ENCODE results near the gene NPAS2. TPM values are rescaled to one million over a fixed set of nuclear protein-coding genes. Genes with fewer than 3 reads are reported as not detected.

The NPAS2 gene
- total and polyA plus RNA-seq, 2 of the 8 experiments (the other 6 are each of a cell fraction or from before 2014, with no cell fraction given), result 1.8 to 1.9 TPM

- Histone ChIP-seq H4K5ac (ENCODE audit: insufficient read length, low read depth, low read length) (no peak overlapping the region), H2BK15ac (ENCODE audit: low read length) (no peak overlapping the region), H3K56ac (replicated peaks; ENCODE audit: insufficient read length, low read depth, low read length) (no peak overlapping the region), H3K9me3 (ENCODE audit: insufficient read depth in 2 of 2, low read depth in 1 of 2, low read length in 1 of 2) (no peaks in the 10 kb centered on the region), H2BK5ac (ENCODE audit: low read depth, low read length) (no peak overlapping the region), H2AK5ac (ENCODE audit: low read depth, low read length) (no peak overlapping the region), H4K91ac (replicated peaks; ENCODE audit: insufficient read length, low read length) (no peak overlapping the region), H2AFZ (ENCODE audit: low read length) (no peak overlapping the region), H3K27me3 (replicated peaks in 1 of 4; ENCODE audit: control insufficient read depth in 3 of 4, extremely low read depth in 1 of 4, insufficient read depth in 3 of 4, low read length in 3 of 4) (no peaks in the 10 kb centered on the region; a peak in 1 of 7 replicates), H3K18ac (ENCODE audit: extremely low read depth, low read length) (no peak overlapping the region), H4K20me1 (replicated peaks in 1 of 2; ENCODE audit: control insufficient read depth in 1 of 2, insufficient read depth in 2 of 2, low read length in 2 of 2) (peaks cover 18 to 32% of the 10 kb centered on the region in 2 experiments), H3K4me2 (ENCODE audit: insufficient read depth in 1 of 2, low read depth in 2 of 2, low read length in 2 of 2) (no peak overlapping the region), H3K79me2 (ENCODE audit: control insufficient read depth in 1 of 2, insufficient read depth in 2 of 2, low read length in 2 of 2) (peaks cover 6 to 27% of the 10 kb centered on the region in 2 experiments), H3K27ac (ENCODE audit: low read depth, low read length) (no peak overlapping the region), H4K8ac (ENCODE audit: extremely low read depth, insufficient read depth, low read length) (peak overlapping the region; percentile 85; the same call in 1 of the 2 replicates), H3K14ac (ENCODE audit: insufficient read length) (no peak overlapping the region), H3K79me1 (ENCODE audit: low read depth, low read length) (peaks cover 3% of the 10 kb centered on the region), H3K23ac (ENCODE audit: insufficient read length) (no peak overlapping the region), H2BK120ac (replicated peaks; ENCODE audit: low read depth, low read length) (no peak overlapping the region), H3K23me2 (ENCODE audit: low read depth, low read length) (peaks cover 4% of the 10 kb centered on the region; the same call in 1 of the 2 replicates), H3K4me3 (ENCODE audit: extremely low read depth in 1 of 4, insufficient read depth in 2 of 4, low read depth in 3 of 4, low read length in 4 of 4) (no peak overlapping the region), H3K4me1 (replicated peaks in 1 of 4; ENCODE audit: control insufficient read depth in 3 of 4, insufficient read depth in 4 of 4, low read length in 3 of 4) (peaks cover 0 to 8% (median 7%) of the 10 kb centered on the region in 4 experiments; a peak in 4 of 7 replicates), H2BK12ac (ENCODE audit: low read depth, low read length) (no peak overlapping the region), H3K36me3 (ENCODE audit: control insufficient read depth in 2 of 4, insufficient read depth in 4 of 4, low read length in 3 of 4) (peaks cover 33 to 93% (median 57%) of the 10 kb centered on the region in 4 experiments), H3K4ac (replicated peaks; ENCODE audit: insufficient read length, low read depth, low read length) (no peak overlapping the region), H2BK20ac (ENCODE audit: low read length) (no peak overlapping the region), H3K9ac (replicated peaks in 1 of 4; ENCODE audit: extremely low read depth in 1 of 4, low read depth in 3 of 4, low read length in 3 of 4) (no peak overlapping the region)
- WGBS, 2 experiments (ENCODE audit: extremely low coverage in 1 of 2, insufficient coverage in 1 of 2, insufficient read length in 1 of 2, insufficient replicate concordance in 2 of 2, low coverage in 1 of 2, low lambda C conversion rate in 2 of 2, missing lambda C conversion rate in 1 of 2), result 85% methylated on average over 11 of the region's 11 CpGs; no CpG with 5 or more reads in 1 of the 2 experiments
- CTCF ChIA-PET (ENCODE audit: partially characterized antibody), result interaction anchor here (0.8 to 1.8 kb wide), 7 partner anchors 15 to 414 kb away, joined by 3 to 6 read pairs (median 3); no protein-coding TSS in a partner anchor
- DNase-seq (ENCODE audit: low read depth in 1 of 2, low spot score in 2 of 2) (no peak), FAIRE-seq (no peak)
- POLR2A ChIA-PET (ENCODE audit: partially characterized antibody), result interaction anchor here (0.7 to 8.5 kb wide), 20 partner anchors 9 to 1194 kb away, joined by 3 to 151 read pairs (median 4); partner anchors contain the start of genes CNOT11, PDCL3 and TBC1D8
- TF ChIP-seq RFX5 (IDR thresholded peaks at IDR 0.05; ENCODE audit: borderline replicate concordance, low read depth, low read length) (no peak), RXRA (IDR thresholded peaks at IDR 0.05; ENCODE audit: insufficient read depth, low read depth, low read length) (no peak), GABPA (IDR thresholded peaks at IDR 0.05; ENCODE audit: borderline replicate concordance, insufficient read depth, low read length) (no peak), MAFK (IDR thresholded peaks at IDR 0.05; ENCODE audit: low read depth, low read length) (no peak), SRF (IDR thresholded peaks at IDR 0.05; ENCODE audit: low read depth, low read length) (no peak), CBX8 (IDR thresholded peaks at IDR 0.05; ENCODE audit: borderline replicate concordance, low read depth, low read length) (no peak), POLR2AphosphoS5 (IDR thresholded peaks at IDR 0.05; ENCODE audit: low read depth, low read length) (peak; percentile 82), POU5F1 (IDR thresholded peaks at IDR 0.05; ENCODE audit: low read depth, low read length) (no peak), JUND (IDR thresholded peaks at IDR 0.05; ENCODE audit: low read length) (no peak), FOSL1 (IDR thresholded peaks at IDR 0.05; ENCODE audit: insufficient read depth, low read depth, low read length) (no peak), YY1 (IDR thresholded peaks at IDR 0.05; ENCODE audit: low read depth, low read length) (no peak), JUN (IDR thresholded peaks at IDR 0.05; ENCODE audit: low read depth, low read length) (no peak)
Observed at GRCh38 chr2:101007415-101008345, 187.7 kb downstream of the NPAS2 start.

All from H1 (cell line).